Right ventricle myocardium inferior (tissue), 1 donor: ENCODE results near the gene HIVEP3. TPM values are rescaled to one million over a fixed set of nuclear protein-coding genes. Genes with fewer than 3 reads are reported as not detected.
A peak's percentile ranks its signal among the peaks of the same experiment; 100 is the strongest.

Source experiments
- ATAC-seq: fragments of 200-7000 bp; cut with Tn5 transposase; one replicate; pipeline ENCODE4 v1.9.1; 2020; ENCODE audit warnings: mild to moderate bottlenecking, moderate library complexity
- DNase-seq: peaks from one replicate; pipeline ENCODE4 v3.0.0; 2021; ENCODE audit errors: missing footprints
- intact Hi-C: fragments of 100-400 bp; cut with DNase I; formaldehyde crosslinking; loops from one replicate; pipeline ENCODE4 v1.11.0; 2022
- total RNA-seq: library from RNA; stranded (reverse); fragmentation: NEBNext Ultra II Directional; extraction: Animal tissue kit (Norgen Biotek cat#: 25700); gene quantifications from one replicate; pipeline ENCODE4 v1.2.1, GENCODE V29; 2021
- donor health status: DM: no; HTN: yes; CAD: no; lungs with severe emphysema.

Gene HIVEP3
- total RNA-seq, 1 donor from 2014 or later, result 6.5 TPM

DNA sequence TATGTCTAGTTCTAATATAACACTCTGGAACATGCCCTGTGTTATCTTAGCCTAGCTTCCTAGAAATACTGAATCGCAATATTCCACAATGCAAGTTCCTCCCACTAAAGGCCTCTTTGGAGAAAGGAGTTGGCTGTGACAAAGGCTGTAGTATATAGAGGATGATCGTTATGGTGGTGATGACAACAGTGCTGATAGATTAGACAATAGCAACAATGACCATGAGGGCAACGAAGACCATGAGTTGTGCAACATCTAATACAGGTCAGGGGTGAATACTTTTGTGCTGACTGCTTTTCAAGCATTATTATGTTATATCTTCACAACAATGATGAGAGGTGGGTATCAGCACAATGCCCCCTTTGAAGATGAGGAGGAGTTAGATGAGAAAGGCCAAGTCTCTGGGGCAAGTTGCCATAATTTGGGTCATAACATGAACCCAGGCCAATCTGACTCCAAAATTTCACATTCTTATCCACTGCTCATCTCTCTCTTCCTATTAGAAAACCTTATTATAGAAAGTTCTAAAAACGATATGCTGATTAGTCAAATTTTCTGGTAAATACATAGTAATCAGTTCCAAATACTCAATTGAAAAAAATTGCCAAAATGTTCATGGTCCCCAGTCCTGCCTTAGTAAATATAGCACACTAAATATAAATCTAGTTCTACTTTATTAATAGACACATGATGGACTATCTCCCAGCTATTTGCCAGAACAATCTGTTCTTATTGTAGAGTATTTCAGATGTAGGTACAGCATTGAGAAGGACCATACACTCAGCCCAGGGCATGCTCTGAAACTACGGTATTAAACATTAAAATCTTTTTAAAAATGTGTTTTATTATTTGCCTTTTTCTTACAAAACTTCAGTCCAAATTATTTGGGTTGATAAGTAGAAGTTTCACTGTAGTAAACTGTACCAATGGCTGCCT lies 37.5 kb downstream of the HIVEP3 start:
- ATAC-seq, result peak; percentile 53

GRCh38 chr1:41880261-41880660 lies 38.5 kb downstream of the HIVEP3 start:
- DNase-seq (no peak), ATAC-seq (no peak)
- intact Hi-C loops, result loop anchor here (5.0 kb wide), 1 partner anchor 33 kb away; no protein-coding TSS in a partner anchor

More for the DNA sequence above, 37.5 kb downstream of the HIVEP3 start:
- intact Hi-C loops, result loop anchor here (5.0 kb wide), 1 partner anchor 34 kb away; no protein-coding TSS in a partner anchor
- no peak for DNase-seq

GRCh38 chr1:41879617-41880016 lies 39.1 kb downstream of the HIVEP3 start:
- ATAC-seq, result no peak
- no peak for DNase-seq
- intact Hi-C loops, result loop anchor here (5.0 kb wide), 3 partner anchors 32 to 67 kb away; partner anchors contain the start of gene HIVEP3

DNA sequence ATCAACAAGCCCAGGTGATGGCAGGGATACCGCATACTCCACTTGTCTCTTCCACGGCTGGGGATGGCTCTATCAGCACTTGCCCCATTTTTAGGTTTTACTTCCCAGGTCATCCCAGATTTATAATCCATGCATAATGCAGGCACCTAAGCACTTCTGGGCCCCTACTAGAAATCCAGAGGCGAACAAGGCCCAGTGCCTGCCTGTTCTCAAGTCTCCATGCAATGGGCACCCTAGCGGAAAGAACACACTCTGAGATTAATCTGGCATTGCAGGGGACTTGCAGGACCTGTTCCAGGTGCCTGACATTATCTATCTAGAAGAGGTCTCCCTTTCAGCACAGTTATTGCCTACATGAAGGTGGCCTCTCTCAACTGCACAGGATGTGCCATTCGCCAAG lies 39.8 kb downstream of the HIVEP3 start:
- no peak for DNase-seq
- ATAC-seq, result no peak
- intact Hi-C loops, result loop anchor here (5.0 kb wide), 2 partner anchors 38 to 67 kb away; partner anchors contain the start of gene HIVEP3

GRCh38 chr1:41878495-41878894 lies 40.2 kb downstream of the HIVEP3 start:
- ATAC-seq (no peak), DNase-seq (no peak)
- intact Hi-C loops, result loop anchor here (5.0 kb wide), 2 partner anchors 39 to 66 kb away; partner anchors contain the start of gene HIVEP3

- intact Hi-C loops, result loop anchor here (5.0 kb wide), 2 partner anchors 40 to 65 kb away; partner anchors contain the start of gene HIVEP3
- no peak for DNase-seq
- ATAC-seq, result no peak
These were observed 41.9 kb downstream of the HIVEP3 start for GRCh38 chr1:41876576-41877445.

GRCh38 chr1:41875487-41875886 lies 43.2 kb downstream of the HIVEP3 start:
- DNase-seq (no peak), ATAC-seq (peak; percentile 77)
- intact Hi-C loops, result loop anchor here (5.0 kb wide), 2 partner anchors 42 to 63 kb away; partner anchors contain the start of gene HIVEP3

GRCh38 chr1:41874903-41875411 lies 43.8 kb downstream of the HIVEP3 start:
- intact Hi-C loops, result loop anchor here (5.0 kb wide), 2 partner anchors 42 to 63 kb away; partner anchors contain the start of gene HIVEP3
- peak; percentile 77 for ATAC-seq
- DNase-seq, result no peak

DNA sequence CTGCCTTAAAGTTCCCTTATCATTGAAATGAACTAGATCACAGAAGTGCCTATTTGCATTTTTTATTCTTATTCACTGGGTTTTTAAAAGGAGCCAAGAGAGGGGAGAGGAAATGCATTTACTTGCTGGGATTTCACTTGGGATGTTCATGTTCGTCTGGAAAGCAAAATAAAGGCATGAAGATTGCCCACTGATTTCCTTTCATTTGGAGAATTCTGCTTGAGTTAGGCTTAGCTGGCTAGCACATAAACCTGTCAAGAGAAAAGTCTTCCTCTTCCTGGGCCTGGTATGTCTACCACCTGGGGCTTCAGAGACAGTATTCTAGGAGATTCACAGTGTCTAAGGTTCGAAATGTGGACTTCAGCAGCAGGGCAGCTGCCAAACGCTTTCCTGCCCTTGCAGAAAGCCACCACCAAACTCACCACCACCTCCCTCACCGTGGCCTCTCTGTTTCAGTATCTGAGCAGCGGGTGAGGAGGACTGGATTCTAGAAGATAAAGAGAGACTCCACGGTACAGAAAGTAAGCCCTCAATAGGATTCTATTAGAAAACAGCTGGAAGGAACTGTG lies 44.5 kb downstream of the HIVEP3 start:
- ATAC-seq (no peak), DNase-seq (no peak)
- intact Hi-C loops, result no loop called here

GRCh38 chr1:41872074-41872473 lies 46.6 kb downstream of the HIVEP3 start:
- intact Hi-C loops, result no loop called here
- no peak for ATAC-seq
- DNase-seq, result no peak

- DNase-seq (no peak), ATAC-seq (no peak)
These were observed 48.6 kb downstream of the HIVEP3 start for GRCh38 chr1:41870076-41870562.

GRCh38 chr1:41868241-41868998 lies 50.3 kb downstream of the HIVEP3 start:
- intact Hi-C loops, result no loop called here
- ATAC-seq, result no peak
- no peak for DNase-seq

More at GRCh38 chr1:41870076-41870562, 48.6 kb downstream of the HIVEP3 start:
- intact Hi-C loops, result no loop called here

- ATAC-seq, result peak; percentile 72
These were observed 52.4 kb downstream of the HIVEP3 start for GRCh38 chr1:41866285-41866684.

DNA sequence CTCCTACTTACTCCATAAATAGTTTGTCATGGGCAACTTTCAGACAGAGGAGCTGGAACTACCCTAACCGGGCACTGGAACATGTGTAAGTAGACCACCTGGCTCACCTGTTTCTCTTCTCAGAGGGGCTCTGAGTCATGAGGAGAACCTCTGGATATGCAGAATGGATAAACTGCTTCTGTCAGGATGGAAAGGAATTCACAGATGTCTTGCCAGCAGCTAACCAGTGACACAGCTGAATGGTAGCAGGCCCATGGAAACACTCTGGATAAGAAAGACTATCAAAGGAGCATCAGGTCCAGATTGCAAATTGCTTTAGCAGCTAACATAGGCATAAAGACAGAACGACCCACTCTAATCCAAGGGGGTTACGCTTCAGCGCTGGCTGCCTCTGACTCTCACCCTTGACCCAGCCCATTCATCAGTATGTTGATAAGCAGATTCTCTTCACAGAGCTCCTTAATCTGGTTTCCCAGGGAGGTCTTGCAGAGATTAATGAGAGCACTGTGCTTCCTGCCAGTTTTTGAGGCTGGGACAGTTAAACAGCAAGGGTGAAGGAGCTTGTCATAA lies 54.2 kb downstream of the HIVEP3 start:
- DNase-seq, result no peak
- ATAC-seq, result no peak
- intact Hi-C loops, result no loop called here

More at GRCh38 chr1:41866285-41866684, 52.4 kb downstream of the HIVEP3 start:
- intact Hi-C loops, result no loop called here
- DNase-seq, result no peak

- intact Hi-C loops, result no loop called here
- DNase-seq (no peak), ATAC-seq (no peak)
These were observed 55.0 kb downstream of the HIVEP3 start for GRCh38 chr1:41863718-41864117.

- ATAC-seq (no peak), DNase-seq (no peak)
- intact Hi-C loops, result no loop called here
These were observed 56.1 kb downstream of the HIVEP3 start for GRCh38 chr1:41862384-41863221.
